SH-SY5Y (cell line): ENCODE data around the gene ATG13.

Experiments
- GATA2 ChIP-seq: IDR thresholded peaks from 2 replicates; pipeline ENCODE4 v1.6.1; 2011; ENCODE audit warnings: mild to moderate bottlenecking, low read depth, low read length
- GATA3 ChIP-seq: IDR thresholded peaks from 2 replicates; pipeline ENCODE4 v1.6.1; 2011; ENCODE audit warnings: low read depth, mild to moderate bottlenecking, low read length, moderate library complexity

Gene ATG13

DNA sequence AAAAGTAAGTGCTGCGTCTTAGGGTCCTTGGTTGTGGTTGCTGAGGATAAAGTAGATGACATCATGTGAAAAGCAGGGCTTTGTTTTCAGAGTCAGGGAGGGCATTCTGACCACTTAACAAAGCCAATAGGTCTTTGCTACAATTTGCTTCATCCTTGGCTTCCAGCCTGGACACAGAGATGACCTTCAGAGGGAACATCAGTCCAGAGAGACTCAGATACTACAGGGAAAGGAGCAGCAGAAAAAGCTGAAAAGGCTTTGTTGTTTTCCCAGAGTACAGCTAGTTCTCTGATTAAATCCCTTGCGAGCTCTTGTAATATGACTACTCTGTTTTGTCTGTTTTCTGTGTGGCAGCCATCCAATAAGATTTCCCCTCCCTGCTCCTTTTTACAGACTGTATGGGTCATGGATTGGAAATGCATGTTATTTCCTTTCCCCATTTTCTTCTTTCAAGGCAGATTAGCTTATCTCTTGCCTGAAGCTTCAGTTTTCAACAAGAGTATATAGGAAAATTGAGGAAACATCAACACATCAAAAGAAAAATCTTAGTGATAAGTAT is 31.9 kb downstream of the ATG13 start:
- TF ChIP-seq GATA2 (no peak), GATA3 (no peak)

DNA sequence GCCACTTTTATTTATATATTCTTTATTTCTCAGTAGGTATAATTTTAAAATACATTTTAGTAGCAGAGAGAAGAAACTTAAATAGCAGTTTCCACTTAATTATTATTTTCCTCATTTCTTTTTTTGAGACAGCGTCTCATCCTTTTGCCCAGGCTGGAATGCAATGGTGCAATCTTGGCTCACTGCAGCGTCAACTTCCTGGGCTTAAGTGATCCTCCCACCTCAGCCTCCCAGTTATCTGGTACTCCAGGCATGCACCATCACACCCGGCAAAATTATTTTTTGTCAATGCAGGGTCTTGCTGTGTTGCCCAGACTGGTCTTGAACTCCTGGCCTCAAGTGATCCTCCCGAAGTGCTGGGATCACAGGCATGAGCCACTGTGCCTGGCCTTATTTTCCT is 38.3 kb downstream of the ATG13 start:
- TF ChIP-seq GATA3 (no peak), GATA2 (no peak)

DNA sequence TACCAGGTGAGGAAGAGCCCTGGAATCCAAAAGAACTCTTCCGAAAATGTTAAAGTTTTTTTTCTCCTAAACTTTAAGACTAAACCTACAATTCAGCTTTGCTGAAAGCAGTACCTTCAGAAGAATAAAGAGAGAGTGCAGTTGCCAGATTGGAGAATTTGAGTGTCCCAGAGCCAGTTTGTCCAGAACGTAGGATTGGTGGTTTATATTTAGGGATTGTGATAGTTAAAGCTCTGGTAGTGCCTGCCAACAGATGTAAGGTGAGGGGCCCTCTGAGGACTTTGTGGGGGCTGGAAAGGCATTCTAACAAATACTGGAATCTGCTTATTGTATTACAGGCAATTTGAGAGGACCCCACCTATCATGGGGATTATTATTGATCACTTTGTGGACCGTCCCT is 39.8 kb downstream of the ATG13 start:
- no peak for TF ChIP-seq GATA2
- TF ChIP-seq GATA3: no peak

DNA sequence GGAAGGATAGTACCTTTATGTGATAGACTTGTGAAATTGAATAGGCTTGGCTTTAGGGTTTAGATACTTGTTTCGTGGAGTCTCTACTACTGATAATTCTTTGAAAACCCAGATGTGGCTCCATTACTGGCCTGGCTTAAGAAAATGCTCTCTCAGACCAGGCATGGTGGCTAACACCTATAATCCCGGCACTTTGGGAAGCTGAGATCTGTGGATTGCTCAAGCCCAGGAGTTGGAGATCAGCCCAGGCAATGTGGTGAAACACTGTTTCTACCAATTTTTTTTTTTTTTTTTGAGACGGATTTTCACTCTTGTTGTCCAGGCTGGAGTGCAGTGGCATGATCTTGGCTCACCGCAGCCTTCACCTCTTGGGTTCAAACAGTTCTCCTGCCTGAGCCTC is 40.9 kb downstream of the ATG13 start:
- TF ChIP-seq GATA3: no peak
- no peak for TF ChIP-seq GATA2

DNA sequence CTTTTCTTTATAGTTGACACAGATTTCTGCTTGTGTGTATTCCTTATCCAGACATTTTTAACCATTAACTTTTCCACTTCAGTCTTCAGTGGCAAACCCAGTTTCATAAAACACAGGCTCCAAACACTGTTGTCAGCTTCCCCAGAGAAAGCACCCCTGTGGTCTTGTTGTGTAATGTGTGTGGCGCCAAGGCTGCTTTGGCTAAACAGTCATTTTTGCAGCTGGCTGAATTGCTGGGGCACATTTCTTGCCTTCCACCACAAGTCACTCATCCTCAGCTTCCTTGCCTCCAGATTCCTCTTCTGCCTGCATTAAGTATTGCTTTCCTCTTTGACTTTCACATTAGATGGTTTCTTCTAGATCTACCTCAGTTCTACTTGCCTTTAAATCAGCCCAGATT is 42.6 kb downstream of the ATG13 start:
- no peak for TF ChIP-seq GATA2
- TF ChIP-seq GATA3: no peak

DNA sequence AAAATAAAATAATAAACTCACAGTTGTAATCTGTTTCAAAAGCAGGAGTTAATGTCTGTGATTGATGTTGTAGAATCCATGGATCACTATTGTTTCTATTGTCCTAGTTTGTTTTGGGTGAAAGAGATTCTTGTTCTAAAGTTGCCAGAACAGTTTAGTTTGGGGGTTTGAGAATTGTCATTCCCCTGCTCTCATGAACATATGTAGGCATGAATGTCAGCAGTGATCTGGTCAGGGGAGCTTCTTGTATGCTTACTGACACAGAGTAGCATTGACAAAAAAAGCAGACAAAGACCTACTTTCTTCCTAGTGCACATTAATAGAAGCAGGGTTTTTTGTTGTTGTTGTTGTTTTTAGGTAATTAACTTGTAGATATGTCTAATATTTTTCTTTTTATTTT is 44.5 kb downstream of the ATG13 start:
- TF ChIP-seq GATA3 (no peak), GATA2 (no peak)

DNA sequence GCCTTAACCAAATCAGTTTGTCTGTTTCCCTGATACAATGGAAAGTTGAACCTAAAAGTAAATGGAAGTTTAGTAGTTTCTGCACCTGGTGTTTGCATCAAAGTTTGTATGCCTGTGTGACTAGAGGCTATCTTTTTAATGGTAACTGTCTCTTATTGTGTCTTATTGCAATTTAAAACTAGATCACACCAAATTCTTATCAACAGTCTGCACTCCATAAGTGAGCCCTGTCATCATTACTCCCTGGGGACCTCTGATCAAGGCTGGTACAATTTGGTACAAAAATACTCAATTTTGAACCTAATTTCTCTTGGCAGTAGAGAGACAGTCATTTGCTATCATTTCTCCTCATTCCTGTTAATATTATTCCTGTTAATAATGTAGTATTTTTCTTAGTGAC is 45.0 kb downstream of the ATG13 start:
- TF ChIP-seq GATA2: no peak

DNA sequence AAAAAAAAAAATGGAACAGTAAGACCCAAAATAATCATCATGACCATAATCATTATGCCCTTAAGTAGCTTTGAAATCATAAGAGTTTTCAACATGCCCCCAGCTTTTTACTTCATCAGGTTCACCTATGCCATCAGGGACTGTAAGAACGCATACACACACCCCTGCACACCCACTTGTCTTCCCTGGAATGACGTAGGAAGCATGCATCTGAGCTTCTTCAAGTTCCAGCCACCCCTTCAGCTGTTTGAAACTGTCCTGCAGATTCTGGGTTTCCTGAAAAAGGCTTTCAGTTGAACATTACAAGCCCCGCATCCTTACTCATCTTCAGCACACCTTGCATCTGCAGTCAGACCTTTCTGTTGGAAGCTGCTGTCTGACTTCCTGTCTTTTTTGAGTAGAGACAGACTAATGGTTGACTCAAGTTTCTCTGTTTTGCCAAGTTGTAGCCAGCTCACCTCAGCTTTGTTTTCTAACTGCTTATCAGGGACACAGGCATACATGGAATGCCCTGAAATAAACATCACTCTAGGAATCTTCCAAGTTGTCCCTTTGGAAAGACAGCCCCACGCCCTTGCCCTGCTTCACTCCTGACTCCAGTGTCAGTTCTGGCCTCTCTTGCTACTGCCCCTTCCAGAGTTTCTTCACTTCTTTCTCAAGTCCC is 46.1 kb downstream of the ATG13 start:
- TF ChIP-seq GATA3: no peak
- TF ChIP-seq GATA2: no peak

DNA sequence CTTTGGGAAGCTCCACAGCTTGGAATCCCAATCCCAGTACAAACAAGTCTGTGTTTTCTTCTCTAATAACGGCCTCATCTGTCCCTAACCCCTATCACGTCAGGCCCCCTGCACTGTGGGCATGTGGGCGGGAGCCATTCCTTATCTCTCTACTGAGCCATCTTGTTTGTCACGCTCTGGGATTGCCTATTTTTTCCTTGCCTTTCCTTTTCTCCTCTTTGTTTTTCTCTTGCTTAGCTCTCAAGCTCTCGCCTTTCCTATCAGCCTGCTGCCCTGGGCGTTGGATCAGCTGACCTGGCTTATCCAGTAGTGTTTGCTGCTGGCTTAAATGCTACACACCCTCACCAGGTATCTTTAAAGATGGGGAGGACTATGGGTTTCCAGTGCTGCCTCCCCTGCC is 47.3 kb downstream of the ATG13 start:
- TF ChIP-seq GATA3: no peak
- TF ChIP-seq GATA2: no peak

DNA sequence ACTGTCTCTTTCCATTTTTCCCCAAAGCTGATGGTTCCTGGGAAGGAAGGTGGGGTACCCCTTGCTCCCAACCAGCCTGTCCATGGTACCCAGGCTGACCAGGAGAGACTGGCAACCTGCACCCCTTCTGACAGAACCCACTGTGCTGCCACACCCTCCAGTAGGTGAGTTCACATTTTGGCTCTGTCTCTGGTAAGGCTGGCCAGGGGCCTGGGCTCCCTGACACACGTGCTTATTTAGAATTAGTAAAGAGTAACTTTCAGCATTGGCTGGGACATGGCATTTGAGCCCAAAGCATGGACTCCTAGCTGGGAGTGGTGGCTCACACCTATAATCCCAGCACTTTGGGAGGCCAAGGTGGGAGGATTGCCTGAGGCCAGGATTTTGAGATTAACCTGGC is 48.0 kb downstream of the ATG13 start:
- no peak for TF ChIP-seq GATA2
- no peak for TF ChIP-seq GATA3

DNA sequence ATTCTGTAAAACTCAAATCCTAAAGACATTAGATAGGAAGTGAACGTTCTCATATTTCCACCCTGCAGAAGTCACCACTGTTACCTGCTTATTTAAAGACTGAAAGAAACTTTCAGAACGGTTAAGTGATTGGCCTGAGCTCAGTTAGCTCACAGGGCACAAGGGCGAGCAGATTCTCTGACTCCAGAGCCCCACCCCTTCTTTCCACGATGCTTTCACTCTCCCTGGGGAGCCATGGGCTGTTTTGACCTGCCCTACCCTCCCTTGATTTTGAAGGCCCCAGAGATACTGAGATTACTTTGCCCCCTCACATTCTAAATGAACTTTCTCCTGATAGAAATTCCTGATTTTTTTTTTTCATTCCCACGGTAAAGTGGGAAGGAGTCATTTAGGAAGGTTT is 49.2 kb downstream of the ATG13 start:
- no peak for TF ChIP-seq GATA3
- no peak for TF ChIP-seq GATA2

DNA sequence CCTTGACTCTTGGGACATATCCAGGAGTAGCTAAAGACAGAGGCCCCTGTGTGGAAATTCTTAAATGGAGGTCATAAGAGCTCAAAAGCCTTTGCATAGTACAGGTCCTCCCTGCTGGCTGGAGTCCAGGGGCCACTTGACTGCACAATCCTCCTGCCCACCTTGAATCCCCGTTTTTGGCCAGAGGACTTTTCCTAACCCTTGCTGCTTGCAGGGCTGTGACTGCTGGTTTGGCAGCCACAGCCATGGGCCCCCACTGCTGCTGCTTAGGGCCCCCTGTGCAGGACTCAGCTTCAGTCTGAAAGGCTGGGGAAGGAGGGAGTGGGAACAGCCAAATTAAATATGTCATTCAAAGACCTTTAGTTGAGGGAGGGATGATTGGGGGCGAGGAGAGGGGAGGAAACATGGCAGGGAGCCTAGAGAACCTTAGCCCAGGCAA is 49.7 kb downstream of the ATG13 start:
- TF ChIP-seq GATA3: no peak
- no peak for TF ChIP-seq GATA2

DNA sequence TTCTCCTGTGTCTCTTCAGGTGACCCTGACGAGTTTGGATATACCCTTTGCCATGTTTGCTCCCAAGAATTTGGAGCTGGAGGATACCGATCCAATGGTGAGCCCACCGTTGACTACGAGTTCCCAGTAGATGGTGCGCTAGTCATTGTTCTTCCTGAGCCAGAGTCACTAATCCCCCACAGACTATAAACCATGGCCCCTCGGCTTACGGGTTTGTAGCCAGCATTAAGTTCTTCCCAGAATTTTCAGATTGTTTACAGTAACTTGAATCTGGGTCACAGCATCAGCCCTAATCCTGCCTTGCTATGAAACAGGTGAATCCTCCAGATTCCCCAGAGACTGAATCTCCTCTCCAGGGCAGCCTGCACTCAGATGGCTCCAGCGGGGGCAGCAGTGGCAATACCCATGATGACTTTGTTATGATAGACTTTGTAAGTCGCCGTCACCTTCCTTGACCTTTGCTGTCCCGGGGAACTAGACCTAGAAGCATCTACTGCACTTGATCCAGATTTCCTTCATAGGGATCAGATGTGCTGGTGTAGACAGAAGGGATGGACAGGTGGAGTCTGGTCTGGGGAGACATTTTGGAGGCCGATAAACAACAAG is 51.2 kb downstream of the ATG13 start:
- TF ChIP-seq GATA3 (no peak), GATA2 (no peak)

DNA sequence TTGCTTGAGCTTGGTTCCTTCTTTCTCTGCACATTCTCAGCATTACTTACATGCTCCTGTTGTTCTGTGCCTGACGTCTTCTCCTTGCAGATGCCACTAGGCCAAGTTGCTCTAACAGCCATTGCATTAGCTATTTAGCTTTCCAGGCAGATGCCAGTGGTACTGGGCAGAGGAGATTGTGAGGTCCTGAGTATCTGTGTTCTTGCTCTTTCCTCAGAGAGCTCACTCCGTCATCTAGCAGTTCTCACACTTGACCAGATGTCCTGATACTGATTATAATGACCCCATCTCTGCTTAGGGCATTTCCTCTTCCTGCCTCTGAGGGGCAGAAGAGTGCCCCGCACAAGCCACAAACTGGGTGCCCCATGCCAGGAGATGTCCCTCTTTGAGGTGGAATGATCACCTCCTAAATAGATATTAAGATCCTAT is 52.4 kb downstream of the ATG13 start:
- no peak for TF ChIP-seq GATA3
- TF ChIP-seq GATA2: no peak

DNA sequence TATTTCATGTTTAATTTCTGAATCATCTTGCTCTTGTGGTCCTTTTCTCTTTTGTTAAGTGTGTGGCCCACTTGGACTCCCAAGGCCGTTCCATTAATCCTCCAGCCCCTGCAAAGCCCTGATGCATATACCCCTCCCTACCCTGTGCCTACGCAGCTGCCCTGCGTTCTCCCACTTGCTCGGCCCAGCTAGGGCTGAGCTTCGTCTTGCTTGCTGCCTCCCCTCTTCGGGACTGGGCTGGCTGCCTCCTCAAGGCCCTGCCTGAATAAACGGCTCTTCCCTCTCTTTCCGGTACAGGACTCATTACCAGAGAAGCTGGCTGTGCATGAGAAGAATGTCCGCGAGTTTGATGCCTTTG is 54.6 kb downstream of the ATG13 start:
- no peak for TF ChIP-seq GATA3
- TF ChIP-seq GATA2: no peak
